ENCODE measurements around the gene MRPL21. TPM values are rescaled to one million over a fixed set of nuclear protein-coding genes. Genes with fewer than 3 reads are reported as not detected.

Gene MRPL21
- total RNA-seq, 6 experiments from 2014 or later, result 18.8 to 50.4 (median 26.0) TPM

GRCh38 chr11:68878022-68878421 lies 25.6 kb downstream of the MRPL21 start:
- H3K27ac ChIP-seq, result peak overlapping the region in 2 of 3 donors; percentile 8 to 37
- no peaks in the 10 kb centered on the region for H3K27me3 ChIP-seq
- TF ChIP-seq, protein P1, sequence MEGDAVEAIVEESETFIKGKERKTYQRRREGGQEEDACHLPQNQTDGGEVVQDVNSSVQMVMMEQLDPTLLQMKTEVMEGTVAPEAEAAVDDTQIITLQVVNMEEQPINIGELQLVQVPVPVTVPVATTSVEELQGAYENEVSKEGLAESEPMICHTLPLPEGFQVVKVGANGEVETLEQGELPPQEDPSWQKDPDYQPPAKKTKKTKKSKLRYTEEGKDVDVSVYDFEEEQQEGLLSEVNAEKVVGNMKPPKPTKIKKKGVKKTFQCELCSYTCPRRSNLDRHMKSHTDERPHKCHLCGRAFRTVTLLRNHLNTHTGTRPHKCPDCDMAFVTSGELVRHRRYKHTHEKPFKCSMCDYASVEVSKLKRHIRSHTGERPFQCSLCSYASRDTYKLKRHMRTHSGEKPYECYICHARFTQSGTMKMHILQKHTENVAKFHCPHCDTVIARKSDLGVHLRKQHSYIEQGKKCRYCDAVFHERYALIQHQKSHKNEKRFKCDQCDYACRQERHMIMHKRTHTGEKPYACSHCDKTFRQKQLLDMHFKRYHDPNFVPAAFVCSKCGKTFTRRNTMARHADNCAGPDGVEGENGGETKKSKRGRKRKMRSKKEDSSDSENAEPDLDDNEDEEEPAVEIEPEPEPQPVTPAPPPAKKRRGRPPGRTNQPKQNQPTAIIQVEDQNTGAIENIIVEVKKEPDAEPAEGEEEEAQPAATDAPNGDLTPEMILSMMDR (IDR thresholded peaks at IDR 0.05), result no peak
- no peak for TF ChIP-seq POLR2A (IDR thresholded peaks at IDR 0.05)
- ATAC-seq, result peak in 3 of 4 donors; percentile 66 to 95 (median 91)
- intact Hi-C loops (cut with DNase I), result no loop called here
- peaks cover 0 to 5% (median 0%) of the 10 kb centered on the region in 4 donors for H3K4me1 ChIP-seq
- DNase-seq, result peak in 1 of 3 donors; percentile 39
- 29% methylated on average over 7 of the region's 7 CpGs for WGBS (ENCODE audit: insufficient coverage, low coverage, low lambda C conversion rate, missing lambda C conversion rate)
- no peak overlapping the region for H3K4me3 ChIP-seq
- no peaks in the 10 kb centered on the region for H3K9me3 ChIP-seq
- no peaks in the 10 kb centered on the region for H3K36me3 ChIP-seq

DNA sequence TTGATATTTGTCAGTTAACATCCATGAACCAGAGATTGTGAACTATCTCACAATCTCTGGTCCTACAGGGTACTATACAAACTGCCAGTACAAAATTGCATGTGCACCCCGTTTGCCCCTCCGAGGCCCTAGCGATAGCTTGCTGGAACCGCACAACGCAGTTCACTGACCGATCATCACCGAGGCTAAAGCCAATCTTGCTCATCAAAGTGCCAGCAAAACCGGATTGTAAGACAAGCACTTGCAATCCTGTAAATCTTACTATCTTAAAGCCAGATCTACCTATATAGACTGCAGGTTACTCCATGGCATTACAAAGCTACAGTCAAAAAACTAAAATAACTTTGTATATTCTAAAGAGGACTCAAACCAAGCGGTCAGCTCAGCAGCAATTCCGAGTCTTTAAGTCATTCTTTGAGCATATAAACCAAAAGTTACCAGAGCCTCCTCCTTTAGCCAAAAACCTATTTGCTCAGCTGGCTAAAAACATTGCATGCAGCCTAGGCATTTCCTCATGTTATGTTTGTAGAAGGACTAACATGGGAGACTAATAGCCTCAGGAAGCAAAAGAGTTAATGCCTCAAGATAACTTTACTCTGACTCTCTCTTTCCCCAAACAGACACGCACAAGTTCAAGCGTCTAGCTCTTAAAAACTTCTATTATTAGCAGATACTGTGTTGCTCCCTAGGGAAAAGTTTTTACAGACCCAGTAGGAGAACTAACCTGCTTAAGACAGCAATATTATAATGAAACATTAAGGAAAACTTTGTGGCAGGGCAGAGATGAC lies 31.2 kb downstream of the MRPL21 start:
- TF ChIP-seq, protein P1 (IDR thresholded peaks at IDR 0.05), result no peak
- TF ChIP-seq POLR2A (IDR thresholded peaks at IDR 0.05), result no peak
- peaks cover 0 to 2% (median 0%) of the 10 kb centered on the region in 4 donors for H3K4me1 ChIP-seq
- H3K27ac ChIP-seq, result no peak overlapping the region
- DNase-seq, result peak in 1 of 3 donors; percentile 11
- 49% methylated on average over 11 of the region's 12 CpGs for WGBS (ENCODE audit: insufficient coverage, low coverage, low lambda C conversion rate, missing lambda C conversion rate)
- ATAC-seq, result no peak
- no peak overlapping the region for H3K4me3 ChIP-seq
- no peaks in the 10 kb centered on the region for H3K36me3 ChIP-seq
- no peaks in the 10 kb centered on the region for H3K27me3 ChIP-seq
- intact Hi-C loops (cut with DNase I), result no loop called here
- no peaks in the 10 kb centered on the region for H3K9me3 ChIP-seq

- Histone ChIP-seq H3K27ac (no peak overlapping the region), H3K27me3 (no peaks in the 10 kb centered on the region), H3K4me3 (peak overlapping the region; percentile 20 to 47 (median 41)), H3K4me1 (peaks cover 0 to 2% (median 0%) of the 10 kb centered on the region in 4 donors), H3K9me3 (no peaks in the 10 kb centered on the region), H3K36me3 (no peaks in the 10 kb centered on the region)
- TF ChIP-seq, protein P1 (IDR thresholded peaks at IDR 0.05), result peak in 1 of 4 donors; percentile 8
- no peak for TF ChIP-seq POLR2A (IDR thresholded peaks at IDR 0.05)
- intact Hi-C loops (cut with DNase I), result no loop called here
- ATAC-seq, result peak in 3 of 4 donors; percentile 9 to 46 (median 42)
- peak in 1 of 3 donors; percentile 39 for DNase-seq
- WGBS (ENCODE audit: insufficient coverage, low coverage, low lambda C conversion rate, missing lambda C conversion rate), result 44% methylated on average over 6 of the region's 9 CpGs
These were observed 33.2 kb downstream of the MRPL21 start for GRCh38 chr11:68870470-68870869.

- no peak for TF ChIP-seq POLR2A (IDR thresholded peaks at IDR 0.05)
- TF ChIP-seq, protein P1 (IDR thresholded peaks at IDR 0.05), result no peak
- intact Hi-C loops (cut with DNase I), result no loop called here
- Histone ChIP-seq H3K27me3 (no peaks in the 10 kb centered on the region), H3K4me3 (no peak overlapping the region), H3K27ac (no peak overlapping the region), H3K36me3 (no peaks in the 10 kb centered on the region), H3K4me1 (peaks cover 0 to 2% (median 0%) of the 10 kb centered on the region in 4 donors), H3K9me3 (no peaks in the 10 kb centered on the region)
- WGBS (ENCODE audit: insufficient coverage, low coverage, low lambda C conversion rate, missing lambda C conversion rate), result 89% methylated on average over 8 of the region's 18 CpGs
- DNase-seq (no peak), ATAC-seq (no peak)
These were observed 35.3 kb downstream of the MRPL21 start for GRCh38 chr11:68868221-68868835.
